ENCODE measurements around the gene SETX. TPM values are rescaled to one million over a fixed set of nuclear protein-coding genes. Genes with fewer than 3 reads are reported as not detected.
"Not testable (repeated sequence)": the region's sequence is repeated elsewhere in the genome, so short reads cannot be mapped to it uniquely, and the experiment has no call there.

SETX gene
- polyA plus RNA-seq, 3 donors, result 45.4 to 49.3 (median 46.9) TPM

DNA sequence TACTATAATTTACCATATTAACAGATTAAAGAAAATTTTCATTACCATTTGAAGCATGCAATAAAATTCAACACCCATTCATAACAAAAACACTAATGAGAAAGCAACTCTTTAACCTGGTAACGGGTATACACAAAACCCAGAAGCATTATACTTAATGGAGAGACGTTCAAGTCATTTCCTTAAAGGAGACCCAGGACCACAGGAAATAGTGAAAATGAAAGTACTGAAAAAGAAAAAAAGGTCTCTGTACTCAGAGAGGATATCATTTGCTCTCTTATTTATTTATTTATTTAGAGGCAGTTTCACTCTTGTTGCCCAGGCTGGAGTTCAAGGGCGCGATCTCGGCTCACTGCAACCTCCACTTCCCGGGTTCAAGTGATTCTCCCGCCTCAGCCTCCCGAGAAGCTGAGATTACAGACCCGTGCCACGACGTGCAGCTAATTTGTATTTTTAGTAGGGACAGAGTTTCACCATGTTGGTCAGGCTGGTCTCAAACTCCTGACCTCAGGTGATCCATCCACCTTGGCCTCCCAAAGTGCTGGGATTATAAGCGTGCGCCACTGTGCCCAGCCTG, 61.6 kb downstream of the SETX start:
- no peak for DNase-seq (ENCODE audit: low read depth in 3 of 3, low spot score in 2 of 3)

GRCh38 chr9:132288966-132289365, 65.8 kb downstream of the SETX start:
- no peak for DNase-seq (ENCODE audit: low read depth in 3 of 3, low spot score in 2 of 3)

GRCh38 chr9:132288361-132288760, 66.4 kb downstream of the SETX start:
- DNase-seq (ENCODE audit: low read depth in 3 of 3, low spot score in 2 of 3), result no peak

- DNase-seq (ENCODE audit: low read depth in 3 of 3, low spot score in 2 of 3), result no peak
Measured at GRCh38 chr9:132287256-132287760, 67.5 kb downstream of the SETX start.

DNA sequence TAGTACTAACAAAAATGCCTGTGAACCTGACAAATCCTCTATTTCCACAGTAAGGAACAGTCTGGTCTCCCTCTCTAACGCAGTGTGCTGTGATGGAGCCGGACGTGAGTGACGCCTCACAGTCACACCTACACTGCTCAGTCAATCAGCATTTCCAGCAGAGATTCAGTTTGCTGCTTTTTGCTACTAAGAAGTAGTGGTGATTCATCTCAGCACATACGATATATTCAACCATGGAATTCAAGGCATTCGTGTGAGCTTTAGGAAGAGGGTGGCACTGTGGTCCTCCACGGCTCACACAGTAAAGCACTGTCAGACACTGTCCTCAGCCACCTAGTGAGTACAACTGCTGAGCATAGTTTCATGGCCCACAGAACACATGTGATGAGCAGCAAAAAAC, 70.9 kb downstream of the SETX start:
- DNase-seq (ENCODE audit: low read depth in 3 of 3, low spot score in 2 of 3), result no peak

- DNase-seq (ENCODE audit: low read depth in 3 of 3, low spot score in 2 of 3), result no peak
Measured at GRCh38 chr9:132283165-132283564, 71.6 kb downstream of the SETX start.

GRCh38 chr9:132274861-132275260, 79.9 kb downstream of the SETX start:
- no peak for DNase-seq (ENCODE audit: low read depth in 3 of 3, low spot score in 2 of 3)

GRCh38 chr9:132269704-132270516, 84.9 kb downstream of the SETX start:
- DNase-seq (ENCODE audit: low read depth in 3 of 3, low spot score in 2 of 3), result not testable (repeated sequence)

- peak; percentile 27 to 41 (median 37) for DNase-seq (ENCODE audit: low read depth in 3 of 3, low spot score in 2 of 3)
Measured at GRCh38 chr9:132268725-132269352, 85.9 kb downstream of the SETX start.

DNA sequence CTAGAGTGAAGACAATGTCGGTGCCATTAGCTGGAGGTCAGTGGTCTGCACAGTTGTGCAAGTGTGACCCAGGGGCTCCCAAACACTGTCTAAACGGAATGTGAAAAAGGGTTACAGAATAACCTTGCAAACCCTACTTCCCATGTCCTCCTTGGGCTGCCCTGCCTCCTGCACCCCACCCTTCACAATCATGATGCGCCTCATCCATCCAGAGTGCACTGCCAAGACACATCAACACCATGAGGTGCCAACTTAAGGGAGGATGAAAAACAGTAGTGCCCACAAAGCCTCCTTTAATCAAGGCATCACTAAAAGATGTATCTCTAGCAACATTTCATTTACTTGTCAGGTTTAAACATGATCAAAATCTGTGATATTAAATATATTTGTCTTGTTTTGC, 87.1 kb downstream of the SETX start:
- DNase-seq (ENCODE audit: low read depth in 3 of 3, low spot score in 2 of 3), result no peak

DNA sequence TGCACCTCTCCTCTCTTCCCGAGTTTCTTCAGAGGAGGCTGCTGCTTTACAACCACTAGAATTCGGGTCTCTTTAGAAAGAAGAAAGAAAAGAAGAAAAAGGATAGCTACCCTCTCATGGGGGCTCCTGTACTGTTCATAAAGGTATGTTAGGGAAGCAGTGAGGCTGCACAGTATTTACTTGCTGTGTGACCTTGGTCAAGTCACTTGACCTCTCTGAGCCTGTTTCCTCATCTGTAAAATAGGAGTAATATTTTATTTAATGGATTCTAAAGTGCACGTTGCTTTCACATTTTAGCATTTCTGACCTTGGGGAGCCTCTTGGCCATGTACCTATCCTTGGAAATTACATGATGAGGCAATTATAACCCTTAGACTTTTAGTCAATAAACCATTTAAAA, 88.8 kb downstream of the SETX start:
- no peak for DNase-seq (ENCODE audit: low read depth in 3 of 3, low spot score in 2 of 3)

DNA sequence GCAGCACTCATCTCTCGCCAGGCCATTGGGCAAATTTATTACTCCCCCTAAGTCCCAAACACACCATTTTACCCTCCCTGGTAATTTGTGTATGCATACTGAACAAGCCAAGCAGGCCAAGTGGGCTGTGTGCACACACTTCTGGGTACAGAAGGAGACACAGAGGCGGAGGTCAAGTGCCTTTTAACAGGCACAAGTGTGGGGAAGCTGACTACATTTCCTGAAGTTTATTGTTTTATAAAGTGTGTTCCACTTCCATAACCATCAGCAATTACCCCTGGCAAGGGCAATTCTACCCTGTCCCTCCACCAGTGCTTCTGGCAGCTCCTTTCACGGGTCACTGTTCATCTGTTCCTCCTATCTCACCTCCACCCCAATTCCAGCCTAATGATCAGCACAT, 93.9 kb downstream of the SETX start:
- no peak for DNase-seq (ENCODE audit: low read depth in 3 of 3, low spot score in 2 of 3)

DNA sequence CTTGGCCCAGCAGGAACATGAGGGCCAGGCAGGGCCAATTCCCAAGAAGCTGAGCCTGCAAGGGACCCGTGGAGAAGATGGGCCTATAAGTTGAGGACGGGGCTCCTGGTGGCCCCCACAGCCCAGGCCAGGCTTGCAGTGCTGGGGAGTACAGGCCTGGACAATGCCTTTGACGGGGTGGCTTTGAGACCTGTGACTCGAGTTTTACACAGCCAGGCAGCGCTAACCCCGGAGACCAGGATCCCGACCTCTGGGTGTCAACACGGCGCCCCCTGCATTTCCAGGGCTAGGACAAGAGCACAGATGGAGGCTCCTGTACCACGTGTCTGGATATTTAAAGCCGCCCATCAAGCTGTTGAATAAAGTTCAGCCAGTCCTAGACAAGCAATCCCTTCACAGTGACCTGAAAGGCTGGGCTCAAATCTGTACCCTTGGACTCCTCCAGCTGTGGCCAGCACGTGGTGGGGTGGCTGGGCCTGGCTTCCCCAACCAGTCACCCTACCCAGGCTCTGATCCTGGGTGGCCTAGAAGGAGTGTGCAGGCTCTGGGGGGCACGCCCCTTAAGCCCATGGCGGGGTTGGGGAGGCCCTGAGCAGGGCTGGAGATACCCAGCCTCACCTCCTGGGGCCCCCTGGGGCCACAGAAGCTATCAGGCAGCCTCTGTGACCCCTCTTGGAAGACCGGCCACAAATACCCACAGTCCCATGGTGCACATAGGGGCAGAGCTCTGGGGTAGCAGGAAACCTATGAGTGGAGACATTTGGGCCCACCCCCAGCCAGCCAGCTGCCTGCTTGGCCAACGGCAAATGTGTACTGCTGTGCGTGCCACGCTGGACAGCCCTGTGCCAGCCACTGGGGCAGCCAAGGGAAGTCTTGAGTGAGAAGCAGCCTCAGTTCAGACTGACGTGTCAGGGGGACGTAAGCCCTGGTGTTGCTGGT, 104.2 kb downstream of the SETX start:
- no peak for DNase-seq (ENCODE audit: low read depth in 3 of 3, low spot score in 2 of 3)

DNA sequence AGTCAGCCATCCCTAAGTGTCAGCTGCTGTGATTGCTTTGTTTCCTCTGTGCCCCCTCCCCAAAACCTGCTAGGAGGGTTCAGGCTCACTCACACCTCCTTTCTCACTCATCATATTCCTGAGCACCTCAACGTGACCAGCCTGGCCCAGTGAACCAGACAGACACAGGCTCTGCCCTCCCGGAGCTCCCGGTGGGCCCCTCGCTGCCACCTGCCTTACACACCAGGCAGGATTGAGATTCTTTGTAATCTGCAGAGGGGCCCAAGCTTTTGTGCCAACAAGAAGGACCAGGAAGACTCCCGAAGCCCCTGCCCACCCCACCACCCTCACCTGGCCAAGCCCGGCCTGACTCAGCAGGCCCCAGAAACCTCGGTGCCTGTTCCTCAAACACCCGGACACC, 105.1 kb downstream of the SETX start:
- DNase-seq (ENCODE audit: low read depth in 3 of 3, low spot score in 2 of 3), result no peak

GRCh38 chr9:132249123-132249522, 105.7 kb downstream of the SETX start:
- no peak for DNase-seq (ENCODE audit: low read depth in 3 of 3, low spot score in 2 of 3)

DNA sequence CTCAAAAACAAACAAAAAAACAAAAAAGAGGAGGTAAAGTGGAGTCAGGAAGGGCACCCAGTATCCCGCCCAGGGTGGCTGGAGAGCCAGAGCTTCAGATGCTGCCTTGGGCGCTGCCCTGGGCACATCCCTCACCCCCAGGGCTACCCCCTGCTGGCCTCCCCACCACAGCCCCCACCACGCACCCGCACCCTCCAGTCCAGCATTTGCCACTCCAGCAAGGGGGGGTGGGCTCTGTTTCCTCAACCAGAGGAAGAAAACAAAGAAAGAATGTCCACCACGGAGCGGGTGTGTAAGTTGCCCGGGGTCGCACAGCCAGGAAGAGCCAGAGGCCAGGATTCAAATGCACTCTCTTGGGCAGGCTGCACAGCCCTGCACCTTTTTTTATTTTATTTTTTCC, 106.8 kb downstream of the SETX start:
- no peak for DNase-seq (ENCODE audit: low read depth in 3 of 3, low spot score in 2 of 3)

GRCh38 chr9:132245465-132245864, 109.3 kb downstream of the SETX start:
- no peak for DNase-seq (ENCODE audit: low read depth in 3 of 3, low spot score in 2 of 3)

DNA sequence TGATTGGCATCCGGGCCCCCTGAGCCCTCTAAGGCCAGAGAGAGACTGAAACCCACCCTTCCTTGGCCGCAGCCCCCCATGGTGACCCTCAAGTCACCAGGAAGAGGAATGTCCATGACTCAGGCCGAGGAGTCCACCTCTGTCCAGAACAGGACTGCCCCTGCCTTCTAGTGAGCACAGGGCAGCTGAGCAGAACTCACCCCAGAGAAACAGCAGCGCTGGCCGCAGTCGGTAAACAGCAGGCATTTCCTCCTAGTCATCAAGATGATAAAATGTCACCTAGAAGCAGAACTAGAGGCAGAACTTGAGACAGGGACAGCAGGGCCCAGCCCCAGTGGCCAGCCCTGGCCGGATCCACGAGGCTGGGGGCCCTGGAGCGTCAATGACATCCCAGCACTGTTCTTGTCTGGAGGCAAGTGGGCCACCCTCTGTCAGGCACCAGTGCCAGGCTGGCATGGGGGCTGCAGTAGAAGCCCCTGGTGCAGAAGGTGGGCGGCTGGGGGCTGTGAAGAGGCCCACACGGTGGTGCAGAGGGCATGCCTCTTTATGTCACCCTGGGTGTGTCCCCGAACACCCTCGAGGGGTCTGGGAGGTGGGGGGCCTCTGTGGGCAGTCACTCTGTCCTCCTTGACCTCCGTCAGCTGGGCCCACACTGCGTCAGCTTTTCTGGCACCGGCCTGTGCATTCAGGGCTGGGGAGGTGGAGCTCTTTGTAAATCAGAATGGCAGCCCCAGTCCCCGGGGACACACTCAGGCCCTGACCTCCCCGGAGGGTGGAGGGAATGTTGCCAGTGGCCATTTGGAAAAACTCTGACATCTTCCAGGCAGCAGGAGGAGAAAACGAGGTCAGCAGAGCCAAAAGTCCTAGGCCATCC, 110.0 kb downstream of the SETX start:
- DNase-seq (ENCODE audit: low read depth in 3 of 3, low spot score in 2 of 3), result no peak

- no peak for DNase-seq (ENCODE audit: low read depth in 3 of 3, low spot score in 2 of 3)
Measured at GRCh38 chr9:132243156-132244074, 111.4 kb downstream of the SETX start.
